ENCODE results near the gene SEMA7A. TPM values are rescaled to one million over a fixed set of nuclear protein-coding genes. Genes with fewer than 3 reads are reported as not detected.

SEMA7A gene
- total and polyA plus RNA-seq, 2 experiments from 2014 or later, result 0.99 to 11.9 TPM

DNA sequence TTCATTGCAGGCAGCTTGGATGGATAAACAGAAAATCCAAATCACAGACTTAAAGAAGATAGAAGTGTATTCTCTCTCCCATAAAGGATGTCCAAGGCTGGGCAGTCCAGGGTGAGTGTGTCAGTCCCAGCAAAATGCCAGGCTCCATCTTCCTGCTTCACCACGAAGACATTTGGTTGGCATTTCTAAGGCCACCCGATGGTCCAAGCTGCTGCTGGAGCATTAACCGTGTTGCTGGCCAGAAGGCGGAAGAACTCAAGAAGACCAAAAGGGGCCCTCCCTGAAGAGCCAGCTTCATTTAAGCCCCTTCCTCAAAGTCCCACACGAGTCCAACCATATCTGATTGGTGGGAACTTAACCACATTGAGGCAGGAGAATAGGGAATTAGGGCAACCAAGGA is 63.3 kb downstream of the SEMA7A start:
- H3K9me3 ChIP-seq (ENCODE audit: low read depth), result no peaks in the 10 kb centered on the region
- H3K27me3 ChIP-seq, result no peaks in the 10 kb centered on the region
- H3K36me3 ChIP-seq, result no peaks in the 10 kb centered on the region
- no peak overlapping the region for H3K4me3 ChIP-seq
- H3K4me1 ChIP-seq (ENCODE audit: low read depth), result peaks cover 23% of the 10 kb centered on the region
- TF ChIP-seq, protein P1, sequence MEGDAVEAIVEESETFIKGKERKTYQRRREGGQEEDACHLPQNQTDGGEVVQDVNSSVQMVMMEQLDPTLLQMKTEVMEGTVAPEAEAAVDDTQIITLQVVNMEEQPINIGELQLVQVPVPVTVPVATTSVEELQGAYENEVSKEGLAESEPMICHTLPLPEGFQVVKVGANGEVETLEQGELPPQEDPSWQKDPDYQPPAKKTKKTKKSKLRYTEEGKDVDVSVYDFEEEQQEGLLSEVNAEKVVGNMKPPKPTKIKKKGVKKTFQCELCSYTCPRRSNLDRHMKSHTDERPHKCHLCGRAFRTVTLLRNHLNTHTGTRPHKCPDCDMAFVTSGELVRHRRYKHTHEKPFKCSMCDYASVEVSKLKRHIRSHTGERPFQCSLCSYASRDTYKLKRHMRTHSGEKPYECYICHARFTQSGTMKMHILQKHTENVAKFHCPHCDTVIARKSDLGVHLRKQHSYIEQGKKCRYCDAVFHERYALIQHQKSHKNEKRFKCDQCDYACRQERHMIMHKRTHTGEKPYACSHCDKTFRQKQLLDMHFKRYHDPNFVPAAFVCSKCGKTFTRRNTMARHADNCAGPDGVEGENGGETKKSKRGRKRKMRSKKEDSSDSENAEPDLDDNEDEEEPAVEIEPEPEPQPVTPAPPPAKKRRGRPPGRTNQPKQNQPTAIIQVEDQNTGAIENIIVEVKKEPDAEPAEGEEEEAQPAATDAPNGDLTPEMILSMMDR (IDR thresholded peaks at IDR 0.05; ENCODE audit: low read depth, low read length), result no peak
- H3K27ac ChIP-seq, result no peak overlapping the region
- DNase-seq (ENCODE audit: low read depth in 1 of 2, low spot score in 1 of 2), result no peak

DNA sequence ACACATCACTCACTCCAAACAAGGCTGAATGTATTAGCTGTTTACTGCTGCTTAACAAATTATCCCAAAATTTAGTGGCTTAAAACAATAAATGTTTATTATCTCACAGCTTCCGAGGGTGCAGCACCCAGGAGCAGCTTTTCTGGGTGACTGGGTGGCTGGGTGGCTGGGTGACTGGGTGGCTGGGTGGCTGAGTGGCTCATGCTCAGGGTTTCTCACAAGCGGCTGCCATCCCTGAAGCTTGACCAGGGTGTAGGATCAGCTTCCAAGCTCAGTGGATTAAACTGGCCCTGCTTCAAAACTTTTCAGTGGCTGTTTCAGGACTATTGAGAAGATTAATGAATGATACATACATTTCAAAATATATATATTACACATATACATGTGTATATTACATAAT is 64.0 kb downstream of the SEMA7A start:
- Histone ChIP-seq H3K27me3 (no peaks in the 10 kb centered on the region), H3K4me1 (ENCODE audit: low read depth) (peaks cover 23% of the 10 kb centered on the region), H3K27ac (no peak overlapping the region), H3K36me3 (no peaks in the 10 kb centered on the region), H3K4me3 (no peak overlapping the region), H3K9me3 (ENCODE audit: low read depth) (no peaks in the 10 kb centered on the region)
- DNase-seq (ENCODE audit: low read depth in 1 of 2, low spot score in 1 of 2), result no peak
- TF ChIP-seq, protein P1 (IDR thresholded peaks at IDR 0.05; ENCODE audit: low read depth, low read length), result no peak

DNA sequence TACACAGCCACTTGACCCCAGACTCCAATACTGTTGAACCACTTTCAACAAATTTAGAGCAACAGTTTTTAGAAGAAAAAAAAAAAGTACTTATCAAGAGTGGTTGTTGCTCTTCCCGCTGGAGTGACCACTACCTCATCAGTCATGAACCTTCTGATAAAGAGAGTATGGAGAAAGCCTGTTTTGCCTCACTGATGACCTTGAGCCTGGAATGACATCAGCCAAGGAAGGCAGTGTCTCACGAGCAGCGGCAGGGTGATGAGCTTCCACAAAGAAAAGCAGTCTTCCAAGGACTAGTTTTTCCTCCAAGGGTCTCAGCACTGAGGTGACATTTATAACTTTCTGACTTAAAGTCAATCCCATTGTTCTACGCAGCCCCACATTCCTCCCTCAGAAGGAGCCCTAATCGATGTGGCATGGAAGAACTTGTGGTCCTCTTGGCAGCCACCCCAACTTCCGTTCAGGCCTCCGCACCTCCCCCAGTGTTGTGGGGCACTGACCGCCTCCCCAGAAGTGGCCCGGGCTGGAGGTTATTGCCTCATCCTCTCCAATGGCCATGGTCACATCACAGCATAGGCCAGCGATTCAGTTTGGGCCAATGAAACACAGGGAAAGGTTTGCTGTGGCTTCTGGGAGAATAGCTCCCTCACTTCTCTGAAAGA is 64.5 kb downstream of the SEMA7A start:
- no peaks in the 10 kb centered on the region for H3K9me3 ChIP-seq (ENCODE audit: low read depth)
- H3K4me1 ChIP-seq (ENCODE audit: low read depth), result peaks cover 23% of the 10 kb centered on the region
- peak; percentile 37 to 75 for DNase-seq (ENCODE audit: low read depth in 1 of 2, low spot score in 1 of 2)
- TF ChIP-seq, protein P1 (IDR thresholded peaks at IDR 0.05; ENCODE audit: low read depth, low read length), result no peak
- H3K27me3 ChIP-seq, result peaks cover 3% of the 10 kb centered on the region
- H3K4me3 ChIP-seq, result no peak overlapping the region
- no peak overlapping the region for H3K27ac ChIP-seq
- no peaks in the 10 kb centered on the region for H3K36me3 ChIP-seq

DNA sequence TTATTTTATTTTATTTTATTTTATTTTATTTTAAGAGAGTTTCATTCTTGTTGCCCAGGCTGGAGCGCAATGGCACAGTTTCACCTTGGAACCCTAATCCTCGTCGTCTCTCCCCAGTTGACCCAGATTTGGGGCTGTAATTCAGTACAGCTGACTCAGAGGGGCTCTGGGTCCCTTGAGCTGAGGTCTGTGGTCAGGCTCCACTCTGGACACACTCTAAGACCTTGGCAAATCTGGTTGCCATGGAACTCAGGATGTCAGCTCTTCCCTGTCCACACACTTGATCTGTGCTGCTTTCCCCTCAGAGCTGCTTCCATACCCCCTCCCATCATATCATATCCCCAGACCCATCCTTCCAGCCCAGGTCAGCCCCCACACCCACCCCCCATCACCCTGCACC is 65.6 kb downstream of the SEMA7A start:
- Histone ChIP-seq H3K4me1 (ENCODE audit: low read depth) (peaks cover 23% of the 10 kb centered on the region), H3K4me3 (no peak overlapping the region), H3K27ac (no peak overlapping the region), H3K9me3 (ENCODE audit: low read depth) (no peaks in the 10 kb centered on the region), H3K36me3 (no peaks in the 10 kb centered on the region), H3K27me3 (peaks cover 3% of the 10 kb centered on the region)
- TF ChIP-seq, protein P1 (IDR thresholded peaks at IDR 0.05; ENCODE audit: low read depth, low read length), result no peak
- DNase-seq (ENCODE audit: low read depth in 1 of 2, low spot score in 1 of 2), result no peak

DNA sequence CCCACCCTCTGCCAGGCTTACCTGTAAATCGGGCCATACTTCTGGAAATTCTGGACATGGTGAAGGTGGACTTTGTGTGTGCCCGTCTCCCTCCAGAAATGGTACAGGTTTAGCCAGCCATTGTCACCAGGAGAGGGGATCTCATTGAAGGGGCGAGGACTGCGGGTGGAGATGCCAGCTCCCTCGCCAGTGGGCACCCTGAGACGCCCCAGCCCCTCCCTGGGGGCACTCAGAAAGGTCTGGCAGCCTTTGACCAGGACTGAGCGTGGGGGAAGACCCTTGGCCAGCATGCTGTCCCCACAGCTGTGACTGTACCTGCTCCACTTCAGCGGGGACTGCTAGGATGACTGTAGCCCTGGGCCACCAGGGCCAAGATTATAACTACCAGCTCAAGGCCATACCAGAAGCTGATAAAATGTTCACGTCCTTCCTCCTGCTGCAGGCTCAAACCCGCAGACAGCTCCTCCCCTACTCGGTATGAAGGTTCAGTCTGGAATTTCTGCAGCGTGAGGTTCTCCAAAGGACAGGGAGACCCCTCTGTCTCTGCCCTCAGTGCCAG is 66.4 kb downstream of the SEMA7A start, which contains the start of gene CYP11A1:
Gene CYP11A1 (minus strand): TSS at position 351 of the 559 bp plus-strand sequence. CDS start 61 bp downstream, at position 290.
- Histone ChIP-seq H3K27ac (peak within 1 kb of the TSS; percentile 1), H3K36me3 (no peaks in the 10 kb centered on the region), H3K9me3 (ENCODE audit: low read depth) (no peaks in the 10 kb centered on the region), H3K27me3 (peaks cover 3% of the 10 kb centered on the region), H3K4me3 (peak within 1 kb of the TSS; percentile 33), H3K4me1 (ENCODE audit: low read depth) (peaks cover 23% of the 10 kb centered on the region)
- DNase-seq (ENCODE audit: low read depth in 1 of 2, low spot score in 1 of 2), result no peak
- TF ChIP-seq, protein P1 (IDR thresholded peaks at IDR 0.05; ENCODE audit: low read depth, low read length), result no peak

Measured in cardiac muscle cell (in vitro differentiated cells and primary cell).